ENCODE results near the gene OR1C1. TPM values are rescaled to one million over a fixed set of nuclear protein-coding genes. Genes with fewer than 3 reads are reported as not detected.
A peak's percentile ranks its signal among the peaks of the same experiment; 100 is the strongest.
"Not testable (repeated sequence)": the region's sequence is repeated elsewhere in the genome, so short reads cannot be mapped to it uniquely, and the experiment has no call there.

OR1C1 gene, protein sequence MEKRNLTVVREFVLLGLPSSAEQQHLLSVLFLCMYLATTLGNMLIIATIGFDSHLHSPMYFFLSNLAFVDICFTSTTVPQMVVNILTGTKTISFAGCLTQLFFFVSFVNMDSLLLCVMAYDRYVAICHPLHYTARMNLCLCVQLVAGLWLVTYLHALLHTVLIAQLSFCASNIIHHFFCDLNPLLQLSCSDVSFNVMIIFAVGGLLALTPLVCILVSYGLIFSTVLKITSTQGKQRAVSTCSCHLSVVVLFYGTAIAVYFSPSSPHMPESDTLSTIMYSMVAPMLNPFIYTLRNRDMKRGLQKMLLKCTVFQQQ
- total RNA-seq (not detected), polyA plus RNA-seq (ENCODE audit: insufficient read length in 2 of 2) (not detected)
- long read RNA-seq, donor 1 = 0 reads
- long read RNA-seq, donor 2 = 0 reads
- long read RNA-seq, donor 3 = 0 reads
- long read RNA-seq, donor 4 = 0 reads

DNA sequence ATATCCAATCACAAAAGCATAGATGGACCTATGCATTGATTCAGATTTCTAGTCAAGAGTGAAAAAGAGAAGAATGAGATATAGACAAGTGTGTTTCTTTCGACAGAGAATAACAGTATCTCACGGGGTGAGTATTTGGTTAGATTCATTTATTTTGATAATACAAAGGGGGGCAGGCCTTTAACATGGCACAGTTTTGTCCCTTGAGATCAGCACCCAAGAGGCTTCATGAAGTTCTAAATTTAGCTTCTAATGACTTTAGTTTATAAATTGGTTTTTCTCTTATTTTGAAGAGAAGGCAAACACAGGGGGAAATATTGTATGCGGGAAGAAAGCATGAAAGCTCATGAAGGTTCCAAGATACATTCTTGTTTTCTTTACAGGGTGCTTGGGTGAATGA, at the start of gene OR1C1:
Gene OR1C1 (minus strand): TSS at position 101 of the 400 bp plus-strand sequence. CDS start 2,150 bp downstream, outside the sequence.
- no peaks in the 10 kb centered on the region for H3K27me3 ChIP-seq (ENCODE audit: control insufficient read depth, insufficient read depth, low read length)
- WGBS (ENCODE audit: insufficient coverage) = 100% methylated on average over 2 of the region's 3 CpGs
- H3K27ac ChIP-seq (ENCODE audit: low read depth, low read length) = no peak within 1 kb of the TSS
- no peaks in the 10 kb centered on the region for H3K4me1 ChIP-seq (ENCODE audit: control insufficient read depth, insufficient read depth, low read length)
- no peak for DNase-seq (ENCODE audit: low read depth in 4 of 6, low spot score in 6 of 6)
- H3K9me3 ChIP-seq (ENCODE audit: control insufficient read depth, insufficient read depth, low read length) = no peaks in the 10 kb centered on the region
- H3K36me3 ChIP-seq (ENCODE audit: control insufficient read depth, insufficient read depth, low read length) = no peaks in the 10 kb centered on the region
- H3K4me3 ChIP-seq (ENCODE audit: low read depth, low read length) = no peak within 1 kb of the TSS

DNA sequence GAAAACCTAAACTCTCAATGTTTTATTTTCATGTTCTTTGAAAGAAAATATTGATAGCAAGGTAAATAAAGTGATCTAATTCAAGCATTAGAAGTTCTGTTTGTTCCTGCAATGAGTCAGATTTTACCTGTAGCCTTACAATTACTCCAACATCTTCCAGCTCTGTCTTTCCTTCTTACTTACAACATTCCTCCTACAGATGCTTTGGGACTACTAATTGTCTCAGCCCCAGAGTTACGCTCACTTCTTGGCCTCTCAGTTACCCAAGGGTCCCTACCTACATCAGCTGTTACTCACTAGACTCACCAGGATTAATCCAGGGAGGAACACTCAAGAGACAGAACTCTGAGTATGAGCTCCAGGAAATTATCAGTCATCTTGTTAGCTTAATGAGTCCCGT, 37.2 kb upstream of the OR1C1 start:
- Histone ChIP-seq H3K27me3 (ENCODE audit: control insufficient read depth, insufficient read depth, low read length) (no peaks in the 10 kb centered on the region), H3K36me3 (ENCODE audit: control insufficient read depth, insufficient read depth, low read length) (no peaks in the 10 kb centered on the region), H3K4me3 (ENCODE audit: low read depth, low read length) (no peak overlapping the region), H3K9me3 (ENCODE audit: control insufficient read depth, insufficient read depth, low read length) (peaks cover 2% of the 10 kb centered on the region), H3K27ac (ENCODE audit: low read depth, low read length) (no peak overlapping the region), H3K4me1 (ENCODE audit: control insufficient read depth, insufficient read depth, low read length) (no peaks in the 10 kb centered on the region)
- WGBS (ENCODE audit: insufficient coverage) = 0% methylated on average over 1 of the region's 2 CpGs
- DNase-seq (ENCODE audit: low read depth in 4 of 6, low spot score in 6 of 6) = peak in 1 of 6 donors; percentile 2

DNA sequence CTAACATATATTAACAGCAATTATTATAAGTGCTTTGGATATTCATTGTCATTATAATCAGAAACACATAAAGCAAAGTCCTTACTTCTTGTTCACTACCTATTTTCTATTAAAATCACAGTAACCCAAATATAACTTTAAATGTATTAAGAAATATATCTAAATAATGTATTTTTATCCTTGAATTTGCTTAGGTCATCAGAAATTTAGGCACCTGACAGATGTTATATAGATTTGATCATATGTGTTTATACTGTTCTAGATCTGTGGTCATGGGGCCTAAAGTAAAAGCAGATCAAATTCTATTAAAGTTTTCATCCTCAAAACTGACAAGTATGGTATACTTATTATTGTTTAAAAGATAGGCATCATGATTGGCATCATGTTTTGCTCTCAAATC, 9.2 kb upstream of the OR1C1 start:
- no peaks in the 10 kb centered on the region for H3K4me1 ChIP-seq (ENCODE audit: control insufficient read depth, insufficient read depth, low read length)
- H3K9me3 ChIP-seq (ENCODE audit: control insufficient read depth, insufficient read depth, low read length) = no peaks in the 10 kb centered on the region
- H3K36me3 ChIP-seq (ENCODE audit: control insufficient read depth, insufficient read depth, low read length) = no peaks in the 10 kb centered on the region
- H3K4me3 ChIP-seq (ENCODE audit: low read depth, low read length) = no peak overlapping the region
- no peaks in the 10 kb centered on the region for H3K27me3 ChIP-seq (ENCODE audit: control insufficient read depth, insufficient read depth, low read length)
- no peak for DNase-seq (ENCODE audit: low read depth in 4 of 6, low spot score in 6 of 6)
- no peak overlapping the region for H3K27ac ChIP-seq (ENCODE audit: low read depth, low read length)

DNA sequence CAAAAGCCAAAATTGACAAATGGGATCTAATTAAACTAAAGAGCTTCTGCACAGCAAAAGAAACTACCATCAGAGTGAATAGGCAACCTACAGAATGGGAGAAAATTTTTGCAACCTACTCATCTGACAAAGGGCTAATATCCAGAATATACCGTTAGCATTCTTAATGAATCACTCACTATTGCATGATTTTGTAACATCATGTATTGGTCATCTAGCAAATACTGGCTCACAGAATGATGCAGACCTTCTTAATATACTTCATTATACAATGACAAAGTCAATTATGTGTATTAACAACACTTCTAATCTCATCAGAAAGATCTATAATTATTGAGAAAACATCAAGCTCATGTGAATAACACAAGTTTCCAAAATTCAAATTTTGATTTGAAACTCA, 6.0 kb downstream of the OR1C1 start:
- H3K27me3 ChIP-seq (ENCODE audit: control insufficient read depth, insufficient read depth, low read length); H3K4me3 ChIP-seq (ENCODE audit: low read depth, low read length); H3K27ac ChIP-seq (ENCODE audit: low read depth, low read length); DNase-seq (ENCODE audit: low read depth in 4 of 6, low spot score in 6 of 6); H3K36me3 ChIP-seq (ENCODE audit: control insufficient read depth, insufficient read depth, low read length); H3K4me1 ChIP-seq (ENCODE audit: control insufficient read depth, insufficient read depth, low read length); H3K9me3 ChIP-seq (ENCODE audit: control insufficient read depth, insufficient read depth, low read length): not testable (repeated sequence)
- no CpG with 5 or more reads among the region's 1 CpG for WGBS (ENCODE audit: insufficient coverage)

DNA sequence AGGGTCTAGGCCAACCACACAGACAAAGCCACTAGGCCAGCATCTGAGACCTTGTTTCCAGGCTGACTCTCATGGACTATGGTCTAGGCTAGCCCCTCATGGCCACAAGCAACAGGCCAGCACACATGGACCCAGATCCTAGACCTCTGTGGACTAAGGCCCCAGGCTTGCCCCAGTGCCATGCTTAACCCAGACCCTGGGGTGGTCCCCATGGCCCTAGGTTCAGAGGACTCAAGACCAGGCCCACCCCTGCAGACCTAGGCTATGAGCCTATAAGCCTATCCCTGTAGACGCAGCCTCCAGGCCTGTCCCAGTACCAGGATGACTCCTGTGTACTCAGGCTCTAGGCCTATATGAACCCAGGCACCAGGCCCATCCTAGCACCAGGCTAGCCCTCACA, 10.5 kb downstream of the OR1C1 start:
- no peak overlapping the region for H3K27ac ChIP-seq (ENCODE audit: low read depth, low read length)

DNA sequence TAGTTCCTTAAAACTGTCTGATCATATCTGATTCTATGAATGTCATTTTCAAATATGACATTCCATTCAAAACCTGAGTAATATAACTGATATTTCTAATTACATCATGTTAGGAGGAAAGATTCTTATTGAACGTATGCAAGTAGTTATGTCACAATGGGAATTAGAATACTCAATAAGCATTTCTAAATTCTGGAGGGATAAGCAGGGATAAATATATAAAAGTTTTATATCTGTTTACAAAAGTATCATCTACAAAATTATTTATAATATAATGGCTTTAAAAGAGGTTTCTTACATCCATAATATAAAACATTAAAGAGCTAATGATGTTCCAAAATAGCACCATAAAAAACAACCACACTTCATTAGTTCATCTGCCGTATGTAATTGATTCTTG, 12.3 kb downstream of the OR1C1 start, which contains the start of gene OR14A2:
Gene OR14A2 (minus strand): TSS at position 101 of the 400 bp plus-strand sequence.
- Histone ChIP-seq H3K9me3 (ENCODE audit: control insufficient read depth, insufficient read depth, low read length) (no peaks in the 10 kb centered on the region), H3K4me1 (ENCODE audit: control insufficient read depth, insufficient read depth, low read length) (no peaks in the 10 kb centered on the region), H3K27ac (ENCODE audit: low read depth, low read length) (no peak within 1 kb of the TSS), H3K36me3 (ENCODE audit: control insufficient read depth, insufficient read depth, low read length) (no peaks in the 10 kb centered on the region), H3K4me3 (ENCODE audit: low read depth, low read length) (no peak within 1 kb of the TSS), H3K27me3 (ENCODE audit: control insufficient read depth, insufficient read depth, low read length) (no peaks in the 10 kb centered on the region)
- no peak for DNase-seq (ENCODE audit: low read depth in 4 of 6, low spot score in 6 of 6)
- 88% methylated on average over 1 of the region's 2 CpGs for WGBS (ENCODE audit: insufficient coverage)

More for the DNA sequence above, 10.5 kb downstream of the OR1C1 start:
- no peak for DNase-seq (ENCODE audit: low read depth in 4 of 6, low spot score in 6 of 6)
- Histone ChIP-seq H3K36me3 (ENCODE audit: control insufficient read depth, insufficient read depth, low read length) (no peaks in the 10 kb centered on the region), H3K27me3 (ENCODE audit: control insufficient read depth, insufficient read depth, low read length) (no peaks in the 10 kb centered on the region), H3K9me3 (ENCODE audit: control insufficient read depth, insufficient read depth, low read length) (no peaks in the 10 kb centered on the region), H3K4me3 (ENCODE audit: low read depth, low read length) (no peak overlapping the region), H3K4me1 (ENCODE audit: control insufficient read depth, insufficient read depth, low read length) (no peaks in the 10 kb centered on the region)
- 93% methylated on average over 1 of the region's 1 CpG for WGBS (ENCODE audit: insufficient coverage)

DNA sequence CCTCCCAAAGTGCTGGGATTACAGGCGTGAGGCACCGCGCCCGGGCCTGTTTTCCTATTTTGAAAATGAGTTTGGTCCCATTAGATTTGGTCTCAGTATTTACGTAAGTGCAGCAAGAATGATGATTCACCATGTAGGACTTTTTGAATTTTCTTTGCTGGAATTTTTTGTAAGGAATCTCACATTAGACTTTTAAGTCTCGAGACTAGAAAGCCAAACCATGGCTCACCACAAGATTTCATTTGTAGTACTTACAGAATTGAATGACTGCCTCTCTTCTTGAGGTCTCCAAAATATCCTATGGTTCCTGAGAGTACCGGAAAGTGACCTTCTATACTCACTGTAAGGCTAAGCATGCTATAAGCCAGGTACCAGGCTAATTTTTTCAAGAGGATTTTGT, 12.7 kb downstream of the OR1C1 start:
- 100% methylated on average over 5 of the region's 7 CpGs for WGBS (ENCODE audit: insufficient coverage)

DNA sequence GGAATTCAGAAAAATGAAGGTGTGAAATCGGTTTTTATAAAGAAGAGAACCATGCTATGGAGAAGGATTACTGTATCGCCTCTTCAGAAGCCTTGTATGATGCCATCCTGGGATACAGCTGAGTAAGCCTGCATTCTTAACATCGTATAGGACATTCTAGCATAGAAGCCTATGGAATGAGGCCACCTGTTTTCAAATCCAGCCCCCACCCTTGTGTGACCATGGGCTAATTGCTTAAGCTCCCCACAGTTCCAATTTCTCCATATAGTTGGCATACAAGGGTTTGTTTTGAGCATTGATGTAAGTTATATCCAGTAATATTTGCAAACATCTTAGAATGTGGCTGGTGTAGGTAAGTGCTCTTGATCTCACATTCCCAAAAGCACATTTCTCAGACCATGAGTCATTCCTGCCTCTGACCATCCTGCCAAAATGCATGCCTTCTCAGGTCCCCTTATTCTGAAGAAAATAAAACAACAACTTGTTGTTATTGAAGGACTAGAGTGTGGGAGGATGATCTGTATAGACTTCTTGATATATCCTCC, 13.9 kb downstream of the OR1C1 start:
- WGBS (ENCODE audit: insufficient coverage) = 90% methylated on average over 2 of the region's 3 CpGs
- H3K27ac ChIP-seq (ENCODE audit: low read depth, low read length) = no peak overlapping the region

More for the DNA sequence above, 12.7 kb downstream of the OR1C1 start:
- no peaks in the 10 kb centered on the region for H3K9me3 ChIP-seq (ENCODE audit: control insufficient read depth, insufficient read depth, low read length)
- H3K36me3 ChIP-seq (ENCODE audit: control insufficient read depth, insufficient read depth, low read length) = no peaks in the 10 kb centered on the region
- no peaks in the 10 kb centered on the region for H3K27me3 ChIP-seq (ENCODE audit: control insufficient read depth, insufficient read depth, low read length)
- no peaks in the 10 kb centered on the region for H3K4me1 ChIP-seq (ENCODE audit: control insufficient read depth, insufficient read depth, low read length)
- H3K4me3 ChIP-seq (ENCODE audit: low read depth, low read length) = no peak overlapping the region
- H3K27ac ChIP-seq (ENCODE audit: low read depth, low read length) = no peak overlapping the region
- no peak for DNase-seq (ENCODE audit: low read depth in 4 of 6, low spot score in 6 of 6)

DNA sequence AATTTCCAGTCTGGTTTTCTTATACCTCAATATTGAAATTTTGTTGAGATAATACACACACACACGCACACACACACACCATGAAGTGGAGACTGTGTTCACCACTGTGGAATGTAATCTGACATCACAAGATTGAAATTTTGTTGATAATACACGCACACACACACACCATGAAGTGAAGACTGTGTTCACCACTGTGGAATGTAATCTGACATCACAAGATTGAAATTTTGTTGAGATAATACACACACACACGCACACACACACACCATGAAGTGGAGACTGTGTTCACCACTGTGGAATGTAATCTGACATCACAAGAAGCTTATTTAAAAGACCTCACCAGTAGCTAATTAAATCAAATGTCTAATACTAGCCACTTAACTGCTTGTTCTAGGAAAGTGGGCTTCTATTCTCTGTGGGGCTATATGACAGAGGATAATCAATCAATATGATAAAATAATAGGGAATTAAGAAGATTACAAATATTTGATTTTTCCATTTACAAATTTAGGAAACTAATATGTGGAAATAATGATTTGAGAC, 18.1 kb downstream of the OR1C1 start:
- H3K27ac ChIP-seq (ENCODE audit: low read depth, low read length); DNase-seq (ENCODE audit: low read depth in 4 of 6, low spot score in 6 of 6); H3K9me3 ChIP-seq (ENCODE audit: control insufficient read depth, insufficient read depth, low read length); H3K27me3 ChIP-seq (ENCODE audit: control insufficient read depth, insufficient read depth, low read length); H3K4me1 ChIP-seq (ENCODE audit: control insufficient read depth, insufficient read depth, low read length); H3K36me3 ChIP-seq (ENCODE audit: control insufficient read depth, insufficient read depth, low read length); H3K4me3 ChIP-seq (ENCODE audit: low read depth, low read length): not testable (repeated sequence)
- WGBS (ENCODE audit: insufficient coverage) = no CpG with 5 or more reads among the region's 3 CpGs

More for the DNA sequence above, 13.9 kb downstream of the OR1C1 start:
- no peak for DNase-seq (ENCODE audit: low read depth in 4 of 6, low spot score in 6 of 6)
- H3K27me3 ChIP-seq (ENCODE audit: control insufficient read depth, insufficient read depth, low read length) = no peaks in the 10 kb centered on the region
- no peaks in the 10 kb centered on the region for H3K36me3 ChIP-seq (ENCODE audit: control insufficient read depth, insufficient read depth, low read length)
- H3K4me1 ChIP-seq (ENCODE audit: control insufficient read depth, insufficient read depth, low read length) = no peaks in the 10 kb centered on the region
- no peak overlapping the region for H3K4me3 ChIP-seq (ENCODE audit: low read depth, low read length)
- H3K9me3 ChIP-seq (ENCODE audit: control insufficient read depth, insufficient read depth, low read length) = no peaks in the 10 kb centered on the region

DNA sequence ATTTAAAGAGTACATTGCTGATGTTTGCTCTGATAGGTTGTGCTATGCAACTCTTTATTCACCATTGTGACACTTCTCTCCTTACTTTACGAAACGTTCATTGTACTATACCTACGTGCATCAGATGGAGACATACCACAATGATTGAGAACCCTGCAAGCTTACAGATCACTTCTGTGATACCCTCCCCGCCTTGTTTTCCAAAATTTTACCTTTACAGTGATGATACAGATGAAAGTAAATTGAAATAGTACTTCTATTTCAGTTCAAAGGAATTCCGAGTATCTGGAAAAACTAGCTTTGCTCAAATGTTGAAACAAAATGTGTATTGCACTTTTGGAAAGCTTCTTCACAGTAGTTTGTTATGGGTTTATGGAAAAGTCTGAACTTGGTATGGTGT, 18.6 kb downstream of the OR1C1 start:
- Histone ChIP-seq H3K4me3 (ENCODE audit: low read depth, low read length) (no peak overlapping the region), H3K9me3 (ENCODE audit: control insufficient read depth, insufficient read depth, low read length) (no peaks in the 10 kb centered on the region), H3K27ac (ENCODE audit: low read depth, low read length) (no peak overlapping the region), H3K36me3 (ENCODE audit: control insufficient read depth, insufficient read depth, low read length) (no peaks in the 10 kb centered on the region), H3K4me1 (ENCODE audit: control insufficient read depth, insufficient read depth, low read length) (no peaks in the 10 kb centered on the region), H3K27me3 (ENCODE audit: control insufficient read depth, insufficient read depth, low read length) (no peaks in the 10 kb centered on the region)
- no peak for DNase-seq (ENCODE audit: low read depth in 4 of 6, low spot score in 6 of 6)
- no CpG with 5 or more reads among the region's 5 CpGs for WGBS (ENCODE audit: insufficient coverage)

Data from spinal cord (tissue), 10 donors.